22Rv1 (cell line): ENCODE measurements around the gene ZCWPW1.

Source experiments
- CTCF ChIP-seq: fragments of 450-650 bp; IDR thresholded peaks from 2 replicates; pipeline ENCODE4 v1.5.1; 2017; ENCODE audit warnings: mild to moderate bottlenecking
- ZFX ChIP-seq: fragments of 450-650 bp; IDR thresholded peaks from 2 replicates; pipeline ENCODE4 v1.6.1; 2017; ENCODE audit warnings: antibody characterized with exemption, borderline replicate concordance

DNA sequence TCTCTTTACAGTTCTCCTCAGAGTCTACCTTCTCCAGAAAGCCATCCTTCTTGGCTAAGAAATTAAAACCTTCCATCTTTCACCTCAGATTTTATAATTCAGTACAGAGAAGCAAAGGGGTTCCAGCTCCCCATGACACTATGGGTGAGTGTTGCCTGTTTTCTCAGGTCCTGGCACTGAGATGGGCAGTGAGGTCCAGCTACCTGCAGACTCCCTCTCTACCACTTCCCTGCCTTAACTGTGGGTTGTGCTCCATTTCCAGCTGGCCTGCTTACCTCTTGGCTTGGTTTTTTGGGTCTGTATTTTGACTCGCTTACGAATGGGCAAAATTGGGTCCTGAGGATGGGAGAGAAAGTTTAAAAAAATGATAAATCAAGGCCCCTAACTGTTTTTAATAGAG lies 26.3 kb downstream of the ZCWPW1 start:
- TF ChIP-seq CTCF (no peak), ZFX (no peak)
